Fibroblast of the aortic adventitia (primary cell): ENCODE results near the gene FH. TPM values are rescaled to one million over a fixed set of nuclear protein-coding genes. Genes with fewer than 3 reads are reported as not detected.

Experiments
- DNase-seq: peaks from one replicate; pipeline ENCODE4 v3.0.0-alpha.2; 2010; ENCODE audit warnings: low read depth
- H3K4me3 ChIP-seq: 2 replicates; pipeline ENCODE4 v1.5.1; 2011; ENCODE audit warnings: low read depth, mild to moderate bottlenecking, control low read depth, low read length, moderate library complexity
- total RNA-seq: library from RNA; depleted of rRNA; stranded (reverse); fragments of >200 nt; gene quantifications from 2 replicates; pipeline ENCODE4 v1.2.3, GENCODE V29; 2012; ENCODE audit warnings: low replicate concordance
- TF ChIP-seq, protein P1 (sequence below): IDR thresholded peaks from 2 replicates; pipeline ENCODE4 v1.5.1; 2011; ENCODE audit warnings: mild to moderate bottlenecking, low read length, control low read depth, inconsistent platforms; ENCODE audit not compliant: insufficient read depth

FH gene
- total RNA-seq, 1 donor = 99.7 TPM

GRCh38 chr1:241479294-241479693 lies 40.3 kb downstream of the FH start:
- TF ChIP-seq, protein P1, sequence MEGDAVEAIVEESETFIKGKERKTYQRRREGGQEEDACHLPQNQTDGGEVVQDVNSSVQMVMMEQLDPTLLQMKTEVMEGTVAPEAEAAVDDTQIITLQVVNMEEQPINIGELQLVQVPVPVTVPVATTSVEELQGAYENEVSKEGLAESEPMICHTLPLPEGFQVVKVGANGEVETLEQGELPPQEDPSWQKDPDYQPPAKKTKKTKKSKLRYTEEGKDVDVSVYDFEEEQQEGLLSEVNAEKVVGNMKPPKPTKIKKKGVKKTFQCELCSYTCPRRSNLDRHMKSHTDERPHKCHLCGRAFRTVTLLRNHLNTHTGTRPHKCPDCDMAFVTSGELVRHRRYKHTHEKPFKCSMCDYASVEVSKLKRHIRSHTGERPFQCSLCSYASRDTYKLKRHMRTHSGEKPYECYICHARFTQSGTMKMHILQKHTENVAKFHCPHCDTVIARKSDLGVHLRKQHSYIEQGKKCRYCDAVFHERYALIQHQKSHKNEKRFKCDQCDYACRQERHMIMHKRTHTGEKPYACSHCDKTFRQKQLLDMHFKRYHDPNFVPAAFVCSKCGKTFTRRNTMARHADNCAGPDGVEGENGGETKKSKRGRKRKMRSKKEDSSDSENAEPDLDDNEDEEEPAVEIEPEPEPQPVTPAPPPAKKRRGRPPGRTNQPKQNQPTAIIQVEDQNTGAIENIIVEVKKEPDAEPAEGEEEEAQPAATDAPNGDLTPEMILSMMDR = no peak
- no peak overlapping the region for H3K4me3 ChIP-seq
- no peak for DNase-seq

GRCh38 chr1:241475671-241476070 lies 43.9 kb downstream of the FH start:
- no peak overlapping the region for H3K4me3 ChIP-seq
- TF ChIP-seq, protein P1 = no peak
- no peak for DNase-seq

DNA sequence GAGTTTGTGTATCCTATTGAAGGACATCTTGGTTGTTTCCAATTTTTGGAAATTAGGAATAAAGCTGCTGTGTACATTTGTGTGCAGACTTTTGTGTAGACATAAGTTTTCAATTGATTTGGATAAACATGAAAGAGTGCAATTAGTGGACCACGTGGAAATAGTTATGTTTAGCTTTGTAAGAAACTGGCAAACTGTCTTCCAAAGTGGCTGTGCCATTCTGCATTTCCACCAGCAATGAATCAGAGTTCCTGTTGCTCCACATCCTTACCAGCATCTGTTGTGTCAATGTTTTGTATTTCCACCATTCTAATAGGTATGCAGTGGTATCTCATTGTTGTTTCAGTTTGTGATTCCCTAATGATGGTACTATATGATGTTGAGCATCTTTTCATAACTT lies 46.5 kb downstream of the FH start:
- H3K4me3 ChIP-seq = no peak overlapping the region
- DNase-seq = no peak
- TF ChIP-seq, protein P1 = no peak

- no peak overlapping the region for H3K4me3 ChIP-seq
- DNase-seq = no peak
- TF ChIP-seq, protein P1 = no peak
These were observed 48.5 kb downstream of the FH start for GRCh38 chr1:241470908-241471590.

DNA sequence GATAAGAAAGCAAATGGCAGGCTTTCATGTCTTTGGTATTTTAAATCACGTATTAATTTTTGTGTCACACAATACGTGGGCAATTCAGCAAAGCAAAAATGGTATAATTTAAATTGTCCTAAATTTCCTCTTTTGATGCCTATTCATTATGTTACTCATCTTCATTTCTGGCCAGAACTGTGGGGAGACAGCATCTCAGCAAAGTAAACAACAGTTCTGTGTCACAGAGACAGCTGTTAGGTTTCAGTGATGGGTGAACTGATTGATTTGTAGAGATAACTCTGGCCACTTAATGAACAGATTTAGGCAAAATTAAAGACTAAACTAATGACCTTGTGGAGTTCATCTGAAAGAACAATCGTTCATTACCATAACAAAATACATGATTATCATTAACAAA lies 49.2 kb downstream of the FH start:
- DNase-seq = no peak
- no peak overlapping the region for H3K4me3 ChIP-seq
- TF ChIP-seq, protein P1 = no peak

GRCh38 chr1:241465673-241466072 lies 53.9 kb downstream of the FH start:
- TF ChIP-seq, protein P1 = no peak
- no peak for DNase-seq
- H3K4me3 ChIP-seq = no peak overlapping the region

DNA sequence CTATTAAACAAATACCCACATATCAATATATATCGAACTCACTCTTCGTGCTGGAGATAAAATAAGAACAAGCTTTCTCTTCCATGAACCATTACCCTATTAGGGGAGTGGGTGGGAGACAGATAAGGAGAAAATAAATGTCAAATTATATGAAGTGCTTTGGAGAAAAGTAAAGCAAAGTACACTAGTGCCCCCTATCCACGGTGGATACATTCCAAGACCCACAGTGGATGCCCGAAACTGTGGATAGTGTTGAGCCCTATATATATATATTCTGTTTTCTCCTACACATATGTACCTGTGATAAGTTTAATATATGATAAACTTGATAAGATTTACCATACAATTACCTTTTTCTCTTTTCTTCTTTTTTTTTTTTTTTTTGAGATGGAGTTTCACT lies 54.6 kb downstream of the FH start:
- TF ChIP-seq, protein P1 = no peak
- H3K4me3 ChIP-seq = no peak overlapping the region
- no peak for DNase-seq
